Measurements from ENCODE around the gene CRACR2A.

GRCh38 chr12:3662521-3662921 lies 90.4 kb downstream of the CRACR2A start:
- TF ChIP-seq KLF1 (tag; IDR thresholded peaks at IDR 0.05): no peak
- no peak for TF ChIP-seq ETV5 (CRISPR knock-in tag; IDR thresholded peaks at IDR 0.05; ENCODE audit: low read depth)
- no peak for TF ChIP-seq ZHX1 (conservative IDR thresholded peaks at IDR 0.05; ENCODE audit: low read length)
- TF ChIP-seq CTCF (IDR thresholded peaks at IDR 0.05 in 2 of 3, conservative IDR thresholded peaks at IDR 0.05 in 1 of 3; ENCODE audit: insufficient read depth in 2 of 3, low read depth in 1 of 3, low read length in 3 of 3): no peak
- no peak for TF ChIP-seq ZFX (CRISPR knock-in tag; IDR thresholded peaks at IDR 0.05)
- TF ChIP-seq SMARCB1 (IDR thresholded peaks at IDR 0.05; ENCODE audit: insufficient read length, low read depth): no peak
- no peak for TF ChIP-seq TAF1 (IDR thresholded peaks at IDR 0.05; ENCODE audit: control insufficient read depth, extremely low read depth, insufficient read depth, low read length, severe bottlenecking)
- no peak for TF ChIP-seq ATF2 (CRISPR knock-in tag; IDR thresholded peaks at IDR 0.05)
- TF ChIP-seq POLR2AphosphoS5 (IDR thresholded peaks at IDR 0.05; ENCODE audit: control insufficient read depth, insufficient read depth, low read depth, low read length): no peak
- no peak for TF ChIP-seq BACH1 (tag; IDR thresholded peaks at IDR 0.05)
- no peak for TF ChIP-seq TEAD4 (IDR thresholded peaks at IDR 0.05; ENCODE audit: low read length)
- TF ChIP-seq TEAD4 (CRISPR knock-in tag; IDR thresholded peaks at IDR 0.05; ENCODE audit: borderline replicate concordance): no peak
- no peak for TF ChIP-seq ZBTB26 (CRISPR knock-in tag; IDR thresholded peaks at IDR 0.05)
- no peak for TF ChIP-seq CBX3 (IDR thresholded peaks at IDR 0.05; ENCODE audit: borderline replicate concordance in 1 of 2, low read length in 2 of 2)

Data from K562 (cell line).